GM12875 (cell line): ENCODE measurements around the gene CTNNA3.

ENCODE experiments used
- H3K4me3 ChIP-seq: one replicate; pipeline ENCODE4 v1.5.1; 2011; ENCODE audit warnings: low read depth, low read length, control low read depth
- CTCF ChIP-seq: IDR thresholded peaks from 2 replicates; pipeline ENCODE4 v1.5.1; 2011; ENCODE audit warnings: low read depth, mild to moderate bottlenecking, control low read depth, inconsistent platforms, low read length, moderate library complexity, borderline replicate concordance; ENCODE audit not compliant: insufficient read depth

The CTNNA3 gene

GRCh38 chr10:66244953-66245352 is 1451.0 kb downstream of the CTNNA3 start:
- no peak overlapping the region for H3K4me3 ChIP-seq
- no peak for TF ChIP-seq CTCF

GRCh38 chr10:66242885-66243284 is 1453.1 kb downstream of the CTNNA3 start:
- no peak overlapping the region for H3K4me3 ChIP-seq
- no peak for TF ChIP-seq CTCF

- no peak for TF ChIP-seq CTCF
- no peak overlapping the region for H3K4me3 ChIP-seq
Measured at GRCh38 chr10:66239062-66239461, 1456.9 kb downstream of the CTNNA3 start.

- TF ChIP-seq CTCF = no peak
Measured at GRCh38 chr10:66238343-66238742, 1457.7 kb downstream of the CTNNA3 start.

GRCh38 chr10:66234872-66235271 is 1461.1 kb downstream of the CTNNA3 start:
- no peak overlapping the region for H3K4me3 ChIP-seq
- TF ChIP-seq CTCF = no peak

More at GRCh38 chr10:66238343-66238742, 1457.7 kb downstream of the CTNNA3 start:
- no peak overlapping the region for H3K4me3 ChIP-seq

- H3K4me3 ChIP-seq = no peak overlapping the region
- no peak for TF ChIP-seq CTCF
Measured at GRCh38 chr10:66228887-66229286, 1467.1 kb downstream of the CTNNA3 start.

GRCh38 chr10:66223656-66224055 is 1472.3 kb downstream of the CTNNA3 start:
- no peak for TF ChIP-seq CTCF
- H3K4me3 ChIP-seq = no peak overlapping the region
